Activated CD8-positive, alpha-beta memory T cell treated with anti-CD3 and anti-CD28 coated beads, Interleukin-2, amount 50 U/mL, for 1 hour (primary cell): ENCODE data around the gene HNRNPD.
A peak's percentile ranks its signal among the peaks of the same experiment; 100 is the strongest.
"Not testable (repeated sequence)": the region's sequence is repeated elsewhere in the genome, so short reads cannot be mapped to it uniquely, and the experiment has no call there.

Experiments
- DNase-seq: peaks from one replicate; pipeline ENCODE4 v3.0.0-alpha.2; 2020; ENCODE audit errors: extremely low read depth

The HNRNPD gene, protein sequence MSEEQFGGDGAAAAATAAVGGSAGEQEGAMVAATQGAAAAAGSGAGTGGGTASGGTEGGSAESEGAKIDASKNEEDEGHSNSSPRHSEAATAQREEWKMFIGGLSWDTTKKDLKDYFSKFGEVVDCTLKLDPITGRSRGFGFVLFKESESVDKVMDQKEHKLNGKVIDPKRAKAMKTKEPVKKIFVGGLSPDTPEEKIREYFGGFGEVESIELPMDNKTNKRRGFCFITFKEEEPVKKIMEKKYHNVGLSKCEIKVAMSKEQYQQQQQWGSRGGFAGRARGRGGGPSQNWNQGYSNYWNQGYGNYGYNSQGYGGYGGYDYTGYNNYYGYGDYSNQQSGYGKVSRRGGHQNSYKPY

DNA sequence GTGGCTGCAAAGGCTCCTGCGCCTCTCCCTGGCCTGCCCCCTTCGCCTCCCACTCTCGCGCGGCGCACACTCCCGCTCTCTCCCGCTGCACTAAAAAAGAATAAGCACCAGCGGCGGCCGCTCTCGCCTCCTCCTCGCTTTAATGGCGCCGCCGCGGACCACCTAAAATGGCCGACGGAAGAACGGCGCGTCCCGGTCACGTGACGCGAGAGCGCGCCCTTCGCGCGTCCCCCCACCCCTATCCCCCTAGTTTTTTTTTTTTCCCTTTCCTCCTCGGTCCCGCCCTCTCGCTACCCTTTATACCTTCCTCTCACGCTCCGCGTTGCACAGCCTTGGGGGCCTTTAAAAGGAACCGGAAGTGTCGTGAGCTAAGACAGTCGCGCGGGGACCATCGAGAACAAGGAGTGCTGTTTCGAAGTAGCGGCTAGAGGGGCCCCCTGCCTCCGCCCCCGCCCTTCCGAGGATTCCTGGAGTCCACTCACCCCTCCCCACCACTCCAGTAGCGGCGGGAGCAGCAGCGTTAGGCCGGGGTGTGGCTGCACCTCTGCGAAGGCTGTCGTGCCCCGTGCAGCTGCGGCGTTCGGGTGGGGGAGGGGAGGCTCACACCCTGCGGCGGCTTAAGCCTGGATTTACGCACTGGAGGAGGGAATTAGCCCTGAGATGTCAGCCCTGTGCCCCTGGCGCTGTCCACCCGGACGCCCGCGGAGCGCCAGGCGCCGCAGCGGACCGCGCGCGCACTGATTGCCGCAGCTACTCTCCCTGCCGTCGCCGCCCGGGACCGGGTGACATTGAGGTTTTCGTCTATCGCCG lies at the start of gene HNRNPD:
HNRNPD (minus strand) TSS at position 176 of the 810 bp plus-strand sequence. CDS start 313 bp downstream, outside the sequence.
- peak; percentile 88 for DNase-seq

DNA sequence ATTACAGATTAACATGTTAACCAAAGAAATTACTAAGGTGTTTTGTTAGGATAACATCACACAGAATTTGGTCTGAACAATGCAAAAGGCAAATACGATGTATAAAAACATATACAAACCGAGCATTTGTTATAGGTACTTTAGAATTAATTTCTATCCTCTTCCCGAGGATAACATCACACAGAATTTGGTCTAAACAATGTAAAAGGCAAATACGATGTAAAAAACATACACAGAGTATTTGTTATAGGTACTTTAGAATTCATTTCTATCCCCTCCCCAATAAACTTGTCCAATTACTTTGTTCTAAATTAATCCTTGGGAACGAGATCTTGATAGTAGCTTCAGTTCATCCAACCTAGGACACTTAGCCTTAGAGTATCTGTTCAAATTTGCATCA lies 48.8 kb upstream of the HNRNPD start:
- no peak for DNase-seq

DNA sequence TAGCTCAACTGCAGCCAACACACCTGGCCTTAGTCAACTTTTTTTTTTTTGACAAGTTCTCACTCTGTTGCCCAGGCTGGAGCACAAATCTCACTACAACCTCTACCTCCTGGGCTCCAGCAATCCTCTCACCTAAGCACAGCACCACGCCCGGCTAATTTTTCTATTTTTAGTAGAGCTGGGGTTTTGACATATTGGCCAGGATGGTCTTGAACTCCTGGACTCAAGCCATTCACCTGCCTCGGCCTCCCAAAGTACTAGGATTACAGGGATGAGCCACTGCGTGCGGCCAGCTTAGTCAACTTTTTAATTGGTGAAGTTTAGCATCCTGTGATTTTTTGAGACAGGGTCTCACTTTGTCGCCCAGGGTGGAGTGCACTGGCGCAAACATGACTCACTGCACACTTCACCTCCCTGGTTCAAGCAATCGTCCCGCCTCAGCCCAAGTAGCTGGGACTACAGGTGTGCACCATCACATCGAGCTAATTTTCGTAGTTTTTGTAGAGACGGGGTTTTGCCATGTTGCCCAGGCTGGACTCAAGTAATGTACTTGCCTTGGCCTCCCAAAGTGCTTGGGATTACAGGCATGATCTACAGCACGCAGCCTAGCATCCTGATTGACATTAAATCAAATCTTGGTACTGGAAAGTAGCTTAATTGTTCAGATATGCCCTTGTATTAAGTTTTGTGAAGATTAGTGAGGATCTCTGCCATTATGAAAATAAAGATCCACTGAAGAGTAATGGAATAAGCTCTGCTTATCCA lies 48.2 kb upstream of the HNRNPD start:
- no peak for DNase-seq

DNA sequence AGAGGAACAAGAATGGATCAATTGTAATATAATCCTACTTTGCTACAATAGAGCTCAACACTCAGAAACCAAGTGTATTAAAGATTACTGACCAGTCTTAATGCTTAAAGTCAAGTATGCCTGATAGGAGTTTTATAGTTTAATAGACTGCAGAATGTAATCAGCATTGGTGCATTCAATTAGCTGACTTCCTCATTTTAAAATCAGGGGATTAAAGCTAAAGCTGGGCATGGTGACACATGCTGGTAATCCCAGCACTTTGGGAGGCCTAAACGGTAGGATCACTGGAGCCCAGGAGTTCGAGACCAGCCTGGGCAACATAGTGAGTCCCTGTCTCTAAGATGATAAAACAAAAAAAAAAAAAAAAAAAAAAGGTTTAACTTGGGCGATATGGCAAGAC lies 45.7 kb upstream of the HNRNPD start:
- no peak for DNase-seq

- DNase-seq, result no peak
Observed at GRCh38 chr4:82415922-82416365, 42.2 kb upstream of the HNRNPD start.

DNA sequence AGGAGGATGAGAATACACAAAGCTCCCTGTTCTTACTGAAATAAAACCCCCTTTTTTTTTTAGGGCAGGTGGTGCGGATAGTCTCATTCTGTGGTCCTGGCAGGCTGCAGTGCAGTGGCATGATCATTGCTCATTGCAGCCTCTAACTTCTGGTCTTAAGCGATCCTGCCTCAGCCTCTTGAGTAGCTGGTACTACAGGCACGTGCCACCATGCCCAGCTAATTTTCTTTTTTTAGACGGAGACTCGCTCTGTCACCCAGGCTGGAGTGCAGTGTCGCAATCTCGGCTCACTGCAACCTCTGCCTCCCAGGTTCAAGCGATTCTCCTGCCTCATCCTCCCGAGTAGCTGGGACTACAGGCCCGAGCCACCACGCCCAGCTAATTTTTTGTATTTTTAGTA lies 41.3 kb upstream of the HNRNPD start:
- DNase-seq, result not testable (repeated sequence)

DNA sequence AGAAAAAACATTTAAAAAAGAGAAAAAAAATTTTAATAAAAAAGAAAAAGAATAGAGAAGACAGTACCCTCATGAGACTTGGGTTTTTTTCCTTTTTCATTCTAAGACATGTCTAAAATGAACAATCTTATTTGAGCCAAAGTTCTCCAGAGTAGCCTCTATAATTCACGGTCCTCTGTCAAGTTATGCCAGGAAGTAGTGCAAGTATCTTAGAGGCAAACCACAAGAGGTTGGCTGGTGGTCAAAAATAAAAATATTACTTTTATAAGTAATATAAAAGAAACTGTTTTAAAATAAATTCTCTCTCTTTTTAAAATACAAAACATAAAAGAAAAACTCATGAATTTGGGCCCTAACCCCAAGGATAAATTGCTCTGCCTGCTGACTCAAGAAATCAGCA lies 29.9 kb upstream of the HNRNPD start:
- no peak for DNase-seq

DNA sequence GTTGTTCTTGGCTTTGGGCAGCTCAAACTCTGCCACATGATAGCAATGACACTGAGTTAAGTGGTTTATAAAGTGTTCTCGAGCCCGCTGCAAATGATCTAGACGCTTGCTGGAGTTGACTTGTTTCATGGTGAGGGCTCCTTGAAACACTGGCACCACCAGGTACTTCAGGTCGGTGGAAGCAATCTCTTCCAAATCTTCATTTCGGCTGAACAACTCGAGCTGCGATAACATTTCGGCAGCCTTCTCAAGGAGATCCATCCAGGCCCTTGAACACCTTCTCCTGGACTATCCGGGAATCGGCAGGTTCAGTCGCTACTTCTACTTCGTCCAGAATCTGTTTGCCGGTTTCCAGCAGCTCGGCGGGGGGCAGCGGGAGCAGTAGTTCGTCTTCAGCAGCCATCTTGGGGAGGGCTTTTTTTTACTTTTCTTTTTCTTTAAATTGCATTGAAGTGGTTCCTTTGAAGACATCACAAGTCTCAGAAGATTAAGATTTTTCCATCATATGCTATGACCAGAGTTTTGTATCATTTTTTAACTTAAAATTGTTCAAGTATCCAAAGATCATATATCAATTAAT lies 28.5 kb upstream of the HNRNPD start:
- DNase-seq, result no peak

GRCh38 chr4:82401600-82401999 lies 27.8 kb upstream of the HNRNPD start:
- DNase-seq, result no peak

DNA sequence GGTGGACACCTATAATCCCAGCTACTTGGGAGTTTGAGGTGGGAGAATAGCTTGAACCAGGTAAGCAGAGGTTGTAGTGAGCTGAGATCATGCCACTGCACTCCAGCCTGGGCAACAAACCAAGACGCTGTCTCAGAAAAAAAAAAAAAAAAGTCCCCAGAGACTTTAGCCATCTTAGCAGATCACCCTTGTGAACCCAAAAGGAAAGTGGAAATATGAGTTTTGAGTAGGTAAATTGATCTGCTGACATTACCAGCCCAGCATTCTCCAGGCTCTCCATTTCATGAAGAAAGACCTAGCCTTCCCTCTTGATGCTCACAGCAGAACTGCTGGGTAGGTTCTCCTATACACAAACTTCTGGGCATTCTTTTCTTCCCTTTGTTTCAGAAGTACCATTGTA lies 24.5 kb upstream of the HNRNPD start:
- no peak for DNase-seq

GRCh38 chr4:82397527-82397926 lies 23.7 kb upstream of the HNRNPD start:
- no peak for DNase-seq

- no peak for DNase-seq
Observed at GRCh38 chr4:82394896-82395295, 21.1 kb upstream of the HNRNPD start.

DNA sequence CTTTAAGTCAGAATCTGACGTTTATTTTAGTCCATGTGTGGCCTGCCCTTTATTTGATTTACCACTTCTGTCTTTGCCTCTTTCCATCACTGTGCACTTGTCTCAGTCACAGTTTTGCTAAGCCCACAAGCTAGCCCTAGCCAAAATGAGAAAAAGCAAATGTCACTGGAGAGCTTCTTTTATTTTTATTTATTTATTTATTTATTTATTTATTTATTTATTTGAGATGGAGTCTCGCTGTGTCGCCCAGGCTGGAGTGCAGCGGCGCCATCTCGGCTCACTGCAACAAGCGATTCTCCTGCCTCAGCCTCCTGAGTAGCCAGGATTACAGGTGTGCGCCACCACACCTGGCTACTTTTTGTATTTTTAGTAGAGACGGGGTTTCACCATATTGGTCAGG lies 16.3 kb upstream of the HNRNPD start:
- not testable (repeated sequence) for DNase-seq

DNA sequence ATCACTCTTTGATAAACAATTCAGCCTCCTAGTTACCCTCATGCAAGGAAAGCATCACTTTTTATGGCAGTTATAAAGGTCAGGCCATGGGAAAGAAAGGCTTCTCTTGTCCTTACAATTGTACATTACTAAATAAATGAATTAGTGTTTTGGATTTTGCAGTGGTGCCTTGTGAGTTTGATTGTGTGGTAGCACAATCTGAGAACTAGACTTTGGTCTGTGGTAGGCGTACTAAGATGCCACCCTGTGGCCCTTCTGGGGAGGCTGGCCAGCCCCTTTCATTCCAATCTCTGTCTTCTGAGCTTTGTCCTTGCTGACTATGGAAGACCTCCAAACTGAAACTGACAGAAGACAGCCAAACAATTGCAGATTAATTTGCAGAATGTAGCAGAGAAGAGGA lies 14.6 kb upstream of the HNRNPD start:
- DNase-seq, result no peak

DNA sequence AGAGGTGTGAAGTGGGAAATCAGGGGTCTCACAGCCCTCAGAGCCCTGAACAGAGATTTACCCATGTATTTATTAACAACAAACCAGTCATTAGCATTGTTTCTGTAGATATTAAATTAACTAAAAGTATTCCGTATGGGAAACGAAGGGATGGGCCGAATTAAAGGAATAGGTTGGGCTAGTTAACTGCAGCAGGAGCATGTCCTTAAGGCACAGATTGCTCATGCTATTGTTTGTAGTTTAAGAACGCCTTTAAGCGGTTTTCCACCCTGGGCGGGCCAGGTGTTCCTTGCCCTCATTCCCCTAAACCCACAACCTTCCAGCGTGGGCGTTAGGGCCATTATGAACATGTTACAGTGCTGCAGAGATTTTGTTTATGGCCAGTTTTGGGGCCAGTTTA lies 12.5 kb upstream of the HNRNPD start:
- not testable (repeated sequence) for DNase-seq

- no peak for DNase-seq
Observed at GRCh38 chr4:82382751-82383150, 9.0 kb upstream of the HNRNPD start.

GRCh38 chr4:82381661-82382296 lies 8.0 kb upstream of the HNRNPD start:
- DNase-seq, result no peak

GRCh38 chr4:82381235-82381634 lies 7.4 kb upstream of the HNRNPD start:
- DNase-seq, result no peak

DNA sequence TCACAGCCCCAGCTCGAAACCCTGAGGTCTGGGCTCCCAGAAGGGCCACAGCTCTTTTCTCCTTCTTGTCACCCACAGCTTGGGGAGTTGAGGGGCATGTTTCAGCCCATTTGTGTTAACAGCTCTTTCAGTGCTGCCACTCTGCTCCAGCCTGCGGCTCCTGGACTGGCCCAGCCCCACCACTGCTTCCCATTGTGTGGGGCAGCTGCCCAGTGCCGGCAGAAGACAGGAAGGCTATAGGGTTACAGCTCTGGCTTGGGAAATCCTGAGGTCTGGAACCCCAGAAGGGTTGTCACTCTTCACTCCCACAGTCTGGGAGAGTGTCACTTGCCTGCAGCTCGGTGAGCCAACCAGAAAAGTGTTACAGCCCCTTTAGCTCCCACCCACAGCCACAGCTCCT lies 7.0 kb upstream of the HNRNPD start:
- no peak for DNase-seq

DNA sequence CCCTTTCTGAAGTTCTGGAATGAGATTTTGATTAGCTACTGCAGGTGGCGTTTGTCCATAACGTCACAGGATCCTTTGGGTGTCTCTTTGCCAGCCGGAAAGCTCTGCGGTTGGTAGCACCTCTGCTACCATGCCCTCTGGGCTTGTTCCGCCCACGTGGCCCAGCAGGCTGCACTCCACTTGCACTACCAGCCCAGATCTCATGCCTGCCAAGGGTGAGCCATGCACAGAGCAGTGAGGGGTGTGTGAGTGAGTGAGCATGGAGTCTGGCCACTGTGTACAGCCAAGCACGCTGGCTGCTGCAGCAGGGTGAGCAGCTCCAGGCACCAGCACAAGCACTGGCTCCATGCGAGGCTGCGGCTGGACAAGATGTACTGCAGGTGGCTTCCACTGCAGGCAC lies 6.6 kb upstream of the HNRNPD start:
- no peak for DNase-seq

DNA sequence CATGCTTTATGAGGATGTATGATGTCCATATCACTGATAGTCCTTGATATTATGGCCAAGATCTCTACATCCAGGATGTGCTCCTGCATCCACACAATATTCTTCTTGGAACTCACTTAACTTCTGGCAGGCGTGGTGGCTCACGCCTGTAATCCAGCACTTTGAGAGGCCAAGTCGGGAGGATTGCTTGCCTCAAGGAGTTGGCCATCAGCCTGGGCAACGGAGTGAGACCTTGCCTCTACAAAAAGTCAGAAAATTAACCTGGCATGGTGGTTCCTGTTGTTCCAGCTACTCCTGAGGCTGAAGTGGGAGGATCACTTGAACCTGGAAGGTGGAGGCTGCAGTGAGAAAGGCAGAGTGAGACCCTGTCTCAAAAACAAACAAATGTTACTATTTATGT lies 2.3 kb upstream of the HNRNPD start:
- DNase-seq, result no peak

- no peak for DNase-seq
Observed at GRCh38 chr4:82373486-82373815, 340 bp downstream of the HNRNPD start.
